Lung (tissue), 12 donors: Measurements from ENCODE around the gene ADAMTS13. TPM values are rescaled to one million over a fixed set of nuclear protein-coding genes. Genes with fewer than 3 reads are reported as not detected.

Experiments used
- ATAC-seq: fragments of 200-7000 bp; cut with Tn5 transposase; one replicate; pipeline ENCODE4 v1.9.1; 2020; ENCODE audit warnings: moderate number of reproducible peaks; ENCODE audit not compliant: insufficient read depth, low FRiP score
- DNase-seq, 3 donors: peaks; one replicate each; pipeline ENCODE4 v3.0.0-alpha.2; 2013 to 2017
- H3K27ac ChIP-seq, 2 donors: one replicate each; pipeline ENCODE4 v1.5.1; 2013; ENCODE audit warnings: mild to moderate bottlenecking in 2 of 2, moderate library complexity in 2 of 2, control low read depth in 1 of 2, inconsistent platforms in 1 of 2, low read depth in 1 of 2, low read length in 1 of 2
- H3K27me3 ChIP-seq, 3 donors: one replicate each; pipeline ENCODE4 v1.5.1; 2013; ENCODE audit warnings: low read length in 2 of 3; ENCODE audit not compliant: control insufficient read depth in 3 of 3, insufficient read depth in 3 of 3
- H3K36me3 ChIP-seq, 4 donors: one replicate each; pipeline ENCODE4 v1.5.1; 2013; ENCODE audit warnings: low read length in 4 of 4, mild to moderate bottlenecking in 1 of 4, moderate library complexity in 1 of 4; ENCODE audit not compliant: control insufficient read depth in 4 of 4, insufficient read depth in 4 of 4
- H3K4me1 ChIP-seq, 5 donors: one replicate each; pipeline ENCODE4 v1.5.1; 2013; ENCODE audit warnings: low read length in 5 of 5, mild to moderate bottlenecking in 2 of 5, moderate library complexity in 1 of 5; ENCODE audit not compliant: control insufficient read depth in 5 of 5, insufficient read depth in 5 of 5
- H3K4me3 ChIP-seq: one replicate; pipeline ENCODE4 v1.5.1; 2013; ENCODE audit warnings: mild to moderate bottlenecking, control low read depth, moderate library complexity
- H3K9ac ChIP-seq, 2 donors: one replicate each; pipeline ENCODE4 v1.5.1; 2013; ENCODE audit warnings: low read length in 2 of 2, control low read depth in 1 of 2; ENCODE audit not compliant: insufficient read depth in 1 of 2
- H3K9me3 ChIP-seq, 4 donors: one replicate each; pipeline ENCODE4 v1.5.1; 2013; ENCODE audit warnings: low read length in 3 of 4, mild to moderate bottlenecking in 1 of 4, moderate library complexity in 1 of 4; ENCODE audit not compliant: control insufficient read depth in 4 of 4, insufficient read depth in 3 of 4
- WGBS, 2 donors: extraction: QIAGEN DNeasy Blood & Tissue Kit; methylation state at CpG; one replicate each; pipeline ENCODE4 v1.1.7; 2013; 5-methylcytosine and 5-hydroxymethylcytosine counted together
- polyA plus RNA-seq, 2 donors: library from polyadenylated mRNA; stranded (reverse); fragments of 200-250 nt; gene quantifications; one replicate each; pipeline ENCODE4 v1.2.1, GENCODE V29; 2013
- total RNA-seq, 2 donors: library from RNA; depleted of rRNA in 1 of 2; stranded (reverse); fragments of >200 nt in 1 of 2; gene quantifications; one replicate each; pipeline ENCODE4 v1.2.1, GENCODE V29; 2014 to 2021
- TF ChIP-seq, protein P1 (sequence below): IDR thresholded peaks from 2 replicates; pipeline ENCODE4 v1.5.1; 2012; ENCODE audit warnings: mild to moderate bottlenecking; ENCODE audit errors: control extremely low read depth, extremely low read depth
- donor health status: control.
- donor health status: control.
- donor health status: Bipolar disorder and iron deficiency.
- donor health status: healthy.
- donor health status: DM: yes; HTN: yes; CAD: no.

ADAMTS13 gene
- total and polyA plus RNA-seq, 4 donors, result 1.0 to 4.1 (median 2.9) TPM

DNA sequence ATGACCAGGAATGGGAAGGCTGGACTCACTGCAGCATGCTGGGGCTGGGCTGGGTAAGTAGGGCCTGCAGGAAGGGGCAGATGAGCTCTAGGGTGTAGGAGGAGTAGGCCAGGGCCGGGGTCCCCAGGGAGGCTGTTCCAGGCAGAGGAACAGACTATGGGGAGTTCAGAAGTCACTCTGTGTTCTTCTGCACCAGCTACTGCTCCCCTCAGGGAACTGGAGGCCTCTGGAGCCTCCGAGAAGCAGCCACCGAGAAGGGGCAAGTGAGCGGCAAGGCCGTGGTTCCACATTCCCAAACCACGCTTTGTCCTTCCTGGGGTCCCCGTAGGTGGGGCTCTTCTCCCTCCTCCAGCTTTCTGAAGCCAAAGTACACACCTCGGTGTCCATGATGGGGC, 65.2 kb downstream of the ADAMTS13 start:
- DNase-seq (no peak), ATAC-seq (no peak)
- 84 to 90% methylated on average over 8 of the region's 8 CpGs for WGBS, 2 donors
- Histone ChIP-seq H3K4me1 (peaks cover 0 to 24% (median 3%) of the 10 kb centered on the region in 5 donors), H3K9me3 (no peaks in the 10 kb centered on the region), H3K27me3 (no peaks in the 10 kb centered on the region), H3K27ac (peak overlapping the region in 1 of 2 donors; percentile 8), H3K9ac (no peak overlapping the region), H3K4me3 (no peak overlapping the region), H3K36me3 (no peaks in the 10 kb centered on the region)
- TF ChIP-seq, protein P1, sequence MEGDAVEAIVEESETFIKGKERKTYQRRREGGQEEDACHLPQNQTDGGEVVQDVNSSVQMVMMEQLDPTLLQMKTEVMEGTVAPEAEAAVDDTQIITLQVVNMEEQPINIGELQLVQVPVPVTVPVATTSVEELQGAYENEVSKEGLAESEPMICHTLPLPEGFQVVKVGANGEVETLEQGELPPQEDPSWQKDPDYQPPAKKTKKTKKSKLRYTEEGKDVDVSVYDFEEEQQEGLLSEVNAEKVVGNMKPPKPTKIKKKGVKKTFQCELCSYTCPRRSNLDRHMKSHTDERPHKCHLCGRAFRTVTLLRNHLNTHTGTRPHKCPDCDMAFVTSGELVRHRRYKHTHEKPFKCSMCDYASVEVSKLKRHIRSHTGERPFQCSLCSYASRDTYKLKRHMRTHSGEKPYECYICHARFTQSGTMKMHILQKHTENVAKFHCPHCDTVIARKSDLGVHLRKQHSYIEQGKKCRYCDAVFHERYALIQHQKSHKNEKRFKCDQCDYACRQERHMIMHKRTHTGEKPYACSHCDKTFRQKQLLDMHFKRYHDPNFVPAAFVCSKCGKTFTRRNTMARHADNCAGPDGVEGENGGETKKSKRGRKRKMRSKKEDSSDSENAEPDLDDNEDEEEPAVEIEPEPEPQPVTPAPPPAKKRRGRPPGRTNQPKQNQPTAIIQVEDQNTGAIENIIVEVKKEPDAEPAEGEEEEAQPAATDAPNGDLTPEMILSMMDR, result no peak

DNA sequence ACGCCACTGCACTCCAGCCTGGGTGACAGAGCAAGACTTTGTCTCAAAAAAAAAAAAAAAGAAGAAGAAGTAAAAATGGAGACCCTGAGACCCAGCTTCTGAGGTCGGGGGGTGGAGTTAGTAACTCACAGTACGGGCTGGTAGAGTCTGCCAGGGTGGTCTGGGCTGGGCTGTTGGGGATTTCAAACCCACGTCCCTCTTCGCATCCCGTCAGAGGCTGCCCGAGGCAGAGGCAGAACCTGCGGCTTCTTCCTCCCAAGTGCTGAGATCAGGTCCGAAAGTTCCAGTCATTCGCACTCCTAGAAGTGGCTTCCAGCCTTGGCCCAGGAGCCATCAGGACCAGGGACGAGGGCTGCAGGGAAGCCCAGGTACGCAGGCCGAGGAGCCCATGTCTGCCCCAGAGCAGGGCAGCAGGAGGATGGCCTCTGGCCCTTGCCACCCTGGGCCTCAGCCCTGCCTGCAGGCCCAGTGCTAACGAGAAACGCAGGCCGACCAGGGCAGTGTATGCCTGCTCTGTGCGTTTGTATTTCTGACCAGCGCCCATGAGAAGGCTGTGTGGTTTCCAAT, 66.6 kb downstream of the ADAMTS13 start:
- H3K36me3 ChIP-seq, result no peaks in the 10 kb centered on the region
- H3K9me3 ChIP-seq, result no peaks in the 10 kb centered on the region
- H3K4me3 ChIP-seq, result no peak overlapping the region
- WGBS, 2 donors, result 93% methylated on average over 18 of the region's 18 CpGs
- H3K27ac ChIP-seq, result no peak overlapping the region
- ATAC-seq (no peak), DNase-seq (no peak)
- H3K27me3 ChIP-seq, result no peaks in the 10 kb centered on the region
- H3K9ac ChIP-seq, result no peak overlapping the region
- peaks cover 0 to 35% (median 3%) of the 10 kb centered on the region in 5 donors for H3K4me1 ChIP-seq
- TF ChIP-seq, protein P1, result no peak

DNA sequence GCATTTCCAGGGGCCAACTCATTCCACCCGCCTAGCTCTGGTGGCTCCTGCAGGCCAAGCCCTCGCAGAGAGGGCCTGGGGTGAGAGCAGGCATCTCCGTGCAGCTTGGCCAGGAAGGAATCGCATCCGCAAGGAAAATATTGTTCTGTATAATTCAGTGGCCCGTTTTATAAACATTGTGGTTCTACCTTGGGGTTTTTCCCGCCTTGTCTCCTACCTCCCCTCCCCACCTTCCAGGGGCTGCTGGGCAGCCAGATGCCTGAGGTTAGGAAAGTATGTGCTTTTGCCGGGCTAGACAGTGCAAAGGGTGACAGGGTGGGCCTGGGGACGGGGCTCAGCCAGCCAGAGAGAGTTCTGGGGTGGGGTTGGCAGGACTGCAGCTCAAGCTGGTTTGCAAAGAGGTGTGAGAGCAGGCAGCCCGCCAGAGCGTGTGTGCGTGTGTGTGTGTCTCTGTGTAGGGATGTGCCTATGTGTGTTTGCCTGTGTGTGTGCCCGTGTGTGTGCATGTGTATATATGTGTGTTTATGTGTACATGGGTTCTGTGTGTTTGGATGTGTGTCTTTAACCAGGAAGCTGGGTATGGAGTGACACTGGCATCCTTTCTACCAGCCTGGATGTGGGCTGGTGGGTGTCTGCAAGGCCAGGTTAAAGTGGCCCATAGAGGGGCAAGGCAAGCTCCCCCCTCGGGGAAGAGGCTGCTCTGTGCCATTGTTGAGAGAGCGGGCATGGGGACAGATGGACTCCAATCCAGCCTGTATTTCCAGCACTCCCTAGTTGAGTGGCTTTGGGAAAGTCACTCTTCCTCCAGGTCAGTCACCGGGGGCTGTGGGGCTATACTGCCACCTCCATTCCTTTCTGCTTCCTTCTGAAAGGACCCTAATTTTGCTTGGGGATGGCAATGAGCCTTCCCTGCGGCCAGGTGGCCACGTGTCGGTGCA, 67.4 kb downstream of the ADAMTS13 start:
- peak in 2 of 3 donors; percentile 42 to 52 for DNase-seq
- no peak overlapping the region for H3K27ac ChIP-seq
- H3K4me3 ChIP-seq, result no peak overlapping the region
- ATAC-seq, result no peak
- H3K9ac ChIP-seq, result no peak overlapping the region
- H3K27me3 ChIP-seq, result no peaks in the 10 kb centered on the region
- H3K36me3 ChIP-seq, result no peaks in the 10 kb centered on the region
- H3K9me3 ChIP-seq, result no peaks in the 10 kb centered on the region
- TF ChIP-seq, protein P1, result no peak
- H3K4me1 ChIP-seq, result peaks cover 0 to 38% (median 3%) of the 10 kb centered on the region in 5 donors
- 83 to 92% methylated on average over 19 of the region's 19 CpGs for WGBS, 2 donors
